Measurements from ENCODE around the gene HOXD4.

Gene HOXD4

DNA sequence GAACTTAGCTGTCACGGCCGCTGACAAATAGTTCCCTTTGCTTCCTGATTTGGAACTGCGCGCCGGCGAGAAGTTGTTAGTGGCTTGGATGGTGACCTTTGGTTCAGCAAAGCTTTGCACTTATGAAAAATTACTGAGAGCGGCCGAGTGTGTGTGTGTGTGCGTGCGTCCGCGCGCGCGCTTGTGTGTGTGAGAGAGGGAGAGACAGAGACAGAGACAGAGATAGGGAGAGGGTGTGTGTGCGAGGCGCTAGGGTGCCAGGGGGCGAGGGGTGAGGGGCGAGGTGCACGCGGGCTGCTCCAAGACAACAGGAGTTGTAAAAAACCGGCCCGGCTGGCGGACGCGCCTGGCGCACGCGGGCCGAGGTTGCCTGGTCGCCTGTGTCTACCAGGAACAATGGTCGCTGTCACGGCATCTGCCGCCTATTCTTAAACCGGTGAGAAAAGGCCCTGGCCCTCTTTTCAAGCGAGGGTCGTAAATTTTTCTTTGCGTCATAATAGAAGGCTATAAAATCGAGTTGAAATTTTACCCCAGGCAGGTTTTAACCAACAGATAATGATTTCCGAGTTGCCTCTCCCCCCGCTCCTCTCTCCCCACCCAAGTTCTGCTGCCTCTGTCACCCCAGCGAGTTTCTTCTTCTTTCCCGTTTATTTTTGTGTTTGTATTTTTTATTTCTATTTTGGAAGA lies 6.3 kb downstream of the HOXD4 start (continued):
- TF ChIP-seq, protein P1, sequence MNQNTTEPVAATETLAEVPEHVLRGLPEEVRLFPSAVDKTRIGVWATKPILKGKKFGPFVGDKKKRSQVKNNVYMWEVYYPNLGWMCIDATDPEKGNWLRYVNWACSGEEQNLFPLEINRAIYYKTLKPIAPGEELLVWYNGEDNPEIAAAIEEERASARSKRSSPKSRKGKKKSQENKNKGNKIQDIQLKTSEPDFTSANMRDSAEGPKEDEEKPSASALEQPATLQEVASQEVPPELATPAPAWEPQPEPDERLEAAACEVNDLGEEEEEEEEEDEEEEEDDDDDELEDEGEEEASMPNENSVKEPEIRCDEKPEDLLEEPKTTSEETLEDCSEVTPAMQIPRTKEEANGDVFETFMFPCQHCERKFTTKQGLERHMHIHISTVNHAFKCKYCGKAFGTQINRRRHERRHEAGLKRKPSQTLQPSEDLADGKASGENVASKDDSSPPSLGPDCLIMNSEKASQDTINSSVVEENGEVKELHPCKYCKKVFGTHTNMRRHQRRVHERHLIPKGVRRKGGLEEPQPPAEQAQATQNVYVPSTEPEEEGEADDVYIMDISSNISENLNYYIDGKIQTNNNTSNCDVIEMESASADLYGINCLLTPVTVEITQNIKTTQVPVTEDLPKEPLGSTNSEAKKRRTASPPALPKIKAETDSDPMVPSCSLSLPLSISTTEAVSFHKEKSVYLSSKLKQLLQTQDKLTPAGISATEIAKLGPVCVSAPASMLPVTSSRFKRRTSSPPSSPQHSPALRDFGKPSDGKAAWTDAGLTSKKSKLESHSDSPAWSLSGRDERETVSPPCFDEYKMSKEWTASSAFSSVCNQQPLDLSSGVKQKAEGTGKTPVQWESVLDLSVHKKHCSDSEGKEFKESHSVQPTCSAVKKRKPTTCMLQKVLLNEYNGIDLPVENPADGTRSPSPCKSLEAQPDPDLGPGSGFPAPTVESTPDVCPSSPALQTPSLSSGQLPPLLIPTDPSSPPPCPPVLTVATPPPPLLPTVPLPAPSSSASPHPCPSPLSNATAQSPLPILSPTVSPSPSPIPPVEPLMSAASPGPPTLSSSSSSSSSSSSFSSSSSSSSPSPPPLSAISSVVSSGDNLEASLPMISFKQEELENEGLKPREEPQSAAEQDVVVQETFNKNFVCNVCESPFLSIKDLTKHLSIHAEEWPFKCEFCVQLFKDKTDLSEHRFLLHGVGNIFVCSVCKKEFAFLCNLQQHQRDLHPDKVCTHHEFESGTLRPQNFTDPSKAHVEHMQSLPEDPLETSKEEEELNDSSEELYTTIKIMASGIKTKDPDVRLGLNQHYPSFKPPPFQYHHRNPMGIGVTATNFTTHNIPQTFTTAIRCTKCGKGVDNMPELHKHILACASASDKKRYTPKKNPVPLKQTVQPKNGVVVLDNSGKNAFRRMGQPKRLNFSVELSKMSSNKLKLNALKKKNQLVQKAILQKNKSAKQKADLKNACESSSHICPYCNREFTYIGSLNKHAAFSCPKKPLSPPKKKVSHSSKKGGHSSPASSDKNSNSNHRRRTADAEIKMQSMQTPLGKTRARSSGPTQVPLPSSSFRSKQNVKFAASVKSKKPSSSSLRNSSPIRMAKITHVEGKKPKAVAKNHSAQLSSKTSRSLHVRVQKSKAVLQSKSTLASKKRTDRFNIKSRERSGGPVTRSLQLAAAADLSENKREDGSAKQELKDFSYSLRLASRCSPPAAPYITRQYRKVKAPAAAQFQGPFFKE (tag by site-specific recombination; IDR thresholded peaks at IDR 0.05; ENCODE audit: borderline replicate concordance): no peak
- TF ChIP-seq YY1 (tag by site-specific recombination; IDR thresholded peaks at IDR 0.05) (peak; percentile 65), WT1 (tag by site-specific recombination; IDR thresholded peaks at IDR 0.05) (peak; percentile 55), SP2 (tag by site-specific recombination; IDR thresholded peaks at IDR 0.05) (no peak), ZNF324 (tag by site-specific recombination; IDR thresholded peaks at IDR 0.05) (no peak), BCL11B (tag by site-specific recombination; IDR thresholded peaks at IDR 0.05; ENCODE audit: low read depth) (peak; percentile 36; the same call in 1 of the 2 replicates), ZNF521 (tag by site-specific recombination; IDR thresholded peaks at IDR 0.05) (no peak), ZNF2 (tag by site-specific recombination; IDR thresholded peaks at IDR 0.05) (peak; percentile 80; the same call in 1 of the 2 replicates), ZNF600 (tag by site-specific recombination; IDR thresholded peaks at IDR 0.05) (peak; percentile 62), GLI2 (tag by site-specific recombination; IDR thresholded peaks at IDR 0.05; ENCODE audit: borderline replicate concordance, low read depth) (0 out of 2 replicates have a peak, but pooled peaks have one; percentile 26), KLF8 (tag by site-specific recombination; IDR thresholded peaks at IDR 0.05) (0 out of 2 replicates have a peak, but pooled peaks have one; percentile 28), ZNF24 (tag by site-specific recombination; IDR thresholded peaks at IDR 0.05) (0 out of 2 replicates have a peak, but pooled peaks have one; percentile 19), ZNF366 (tag by site-specific recombination; conservative IDR thresholded peaks at IDR 0.05) (peak; percentile 62; the same call in 1 of the 2 replicates), OSR2 (tag by site-specific recombination; IDR thresholded peaks at IDR 0.05) (peak; percentile 26; the same call in 1 of the 2 replicates), HOXD13 (CRISPR knock-in tag; IDR thresholded peaks at IDR 0.05; ENCODE audit: borderline replicate concordance) (peak; percentile 73), ZNF664 (tag by site-specific recombination; IDR thresholded peaks at IDR 0.05) (0 out of 2 replicates have a peak, but pooled peaks have one; percentile 14), ZBTB8A (tag by site-specific recombination; IDR thresholded peaks at IDR 0.05) (peak; percentile 92), ZNF48 (tag by site-specific recombination; IDR thresholded peaks at IDR 0.05) (no peak)
- TF ChIP-seq, protein P2, sequence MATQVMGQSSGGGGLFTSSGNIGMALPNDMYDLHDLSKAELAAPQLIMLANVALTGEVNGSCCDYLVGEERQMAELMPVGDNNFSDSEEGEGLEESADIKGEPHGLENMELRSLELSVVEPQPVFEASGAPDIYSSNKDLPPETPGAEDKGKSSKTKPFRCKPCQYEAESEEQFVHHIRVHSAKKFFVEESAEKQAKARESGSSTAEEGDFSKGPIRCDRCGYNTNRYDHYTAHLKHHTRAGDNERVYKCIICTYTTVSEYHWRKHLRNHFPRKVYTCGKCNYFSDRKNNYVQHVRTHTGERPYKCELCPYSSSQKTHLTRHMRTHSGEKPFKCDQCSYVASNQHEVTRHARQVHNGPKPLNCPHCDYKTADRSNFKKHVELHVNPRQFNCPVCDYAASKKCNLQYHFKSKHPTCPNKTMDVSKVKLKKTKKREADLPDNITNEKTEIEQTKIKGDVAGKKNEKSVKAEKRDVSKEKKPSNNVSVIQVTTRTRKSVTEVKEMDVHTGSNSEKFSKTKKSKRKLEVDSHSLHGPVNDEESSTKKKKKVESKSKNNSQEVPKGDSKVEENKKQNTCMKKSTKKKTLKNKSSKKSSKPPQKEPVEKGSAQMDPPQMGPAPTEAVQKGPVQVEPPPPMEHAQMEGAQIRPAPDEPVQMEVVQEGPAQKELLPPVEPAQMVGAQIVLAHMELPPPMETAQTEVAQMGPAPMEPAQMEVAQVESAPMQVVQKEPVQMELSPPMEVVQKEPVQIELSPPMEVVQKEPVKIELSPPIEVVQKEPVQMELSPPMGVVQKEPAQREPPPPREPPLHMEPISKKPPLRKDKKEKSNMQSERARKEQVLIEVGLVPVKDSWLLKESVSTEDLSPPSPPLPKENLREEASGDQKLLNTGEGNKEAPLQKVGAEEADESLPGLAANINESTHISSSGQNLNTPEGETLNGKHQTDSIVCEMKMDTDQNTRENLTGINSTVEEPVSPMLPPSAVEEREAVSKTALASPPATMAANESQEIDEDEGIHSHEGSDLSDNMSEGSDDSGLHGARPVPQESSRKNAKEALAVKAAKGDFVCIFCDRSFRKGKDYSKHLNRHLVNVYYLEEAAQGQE (tag by site-specific recombination; IDR thresholded peaks at IDR 0.05): 0 out of 2 replicates have a peak, but pooled peaks have one; percentile 12
- TF ChIP-seq, protein P3, sequence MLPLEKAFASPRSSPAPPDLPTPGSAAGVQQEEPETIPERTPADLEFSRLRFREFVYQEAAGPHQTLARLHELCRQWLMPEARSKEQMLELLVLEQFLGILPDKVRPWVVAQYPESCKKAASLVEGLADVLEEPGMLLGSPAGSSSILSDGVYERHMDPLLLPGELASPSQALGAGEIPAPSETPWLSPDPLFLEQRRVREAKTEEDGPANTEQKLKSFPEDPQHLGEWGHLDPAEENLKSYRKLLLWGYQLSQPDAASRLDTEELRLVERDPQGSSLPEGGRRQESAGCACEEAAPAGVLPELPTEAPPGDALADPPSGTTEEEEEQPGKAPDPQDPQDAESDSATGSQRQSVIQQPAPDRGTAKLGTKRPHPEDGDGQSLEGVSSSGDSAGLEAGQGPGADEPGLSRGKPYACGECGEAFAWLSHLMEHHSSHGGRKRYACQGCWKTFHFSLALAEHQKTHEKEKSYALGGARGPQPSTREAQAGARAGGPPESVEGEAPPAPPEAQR (tag by site-specific recombination; IDR thresholded peaks at IDR 0.05): no peak
- TF ChIP-seq, protein P4, sequence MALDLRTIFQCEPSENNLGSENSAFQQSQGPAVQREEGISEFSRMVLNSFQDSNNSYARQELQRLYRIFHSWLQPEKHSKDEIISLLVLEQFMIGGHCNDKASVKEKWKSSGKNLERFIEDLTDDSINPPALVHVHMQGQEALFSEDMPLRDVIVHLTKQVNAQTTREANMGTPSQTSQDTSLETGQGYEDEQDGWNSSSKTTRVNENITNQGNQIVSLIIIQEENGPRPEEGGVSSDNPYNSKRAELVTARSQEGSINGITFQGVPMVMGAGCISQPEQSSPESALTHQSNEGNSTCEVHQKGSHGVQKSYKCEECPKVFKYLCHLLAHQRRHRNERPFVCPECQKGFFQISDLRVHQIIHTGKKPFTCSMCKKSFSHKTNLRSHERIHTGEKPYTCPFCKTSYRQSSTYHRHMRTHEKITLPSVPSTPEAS (tag by site-specific recombination; IDR thresholded peaks at IDR 0.05): peak; percentile 78
- TF ChIP-seq, protein P5, sequence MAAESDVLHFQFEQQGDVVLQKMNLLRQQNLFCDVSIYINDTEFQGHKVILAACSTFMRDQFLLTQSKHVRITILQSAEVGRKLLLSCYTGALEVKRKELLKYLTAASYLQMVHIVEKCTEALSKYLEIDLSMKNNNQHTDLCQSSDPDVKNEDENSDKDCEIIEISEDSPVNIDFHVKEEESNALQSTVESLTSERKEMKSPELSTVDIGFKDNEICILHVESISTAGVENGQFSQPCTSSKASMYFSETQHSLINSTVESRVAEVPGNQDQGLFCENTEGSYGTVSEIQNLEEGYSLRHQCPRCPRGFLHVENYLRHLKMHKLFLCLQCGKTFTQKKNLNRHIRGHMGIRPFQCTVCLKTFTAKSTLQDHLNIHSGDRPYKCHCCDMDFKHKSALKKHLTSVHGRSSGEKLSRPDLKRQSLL (tag by site-specific recombination; IDR thresholded peaks at IDR 0.05): no peak
- TF ChIP-seq, protein P6, sequence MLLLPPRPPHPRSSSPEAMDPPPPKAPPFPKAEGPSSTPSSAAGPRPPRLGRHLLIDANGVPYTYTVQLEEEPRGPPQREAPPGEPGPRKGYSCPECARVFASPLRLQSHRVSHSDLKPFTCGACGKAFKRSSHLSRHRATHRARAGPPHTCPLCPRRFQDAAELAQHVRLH (tag by site-specific recombination; IDR thresholded peaks at IDR 0.05): no peak
- TF ChIP-seq, protein P7, sequence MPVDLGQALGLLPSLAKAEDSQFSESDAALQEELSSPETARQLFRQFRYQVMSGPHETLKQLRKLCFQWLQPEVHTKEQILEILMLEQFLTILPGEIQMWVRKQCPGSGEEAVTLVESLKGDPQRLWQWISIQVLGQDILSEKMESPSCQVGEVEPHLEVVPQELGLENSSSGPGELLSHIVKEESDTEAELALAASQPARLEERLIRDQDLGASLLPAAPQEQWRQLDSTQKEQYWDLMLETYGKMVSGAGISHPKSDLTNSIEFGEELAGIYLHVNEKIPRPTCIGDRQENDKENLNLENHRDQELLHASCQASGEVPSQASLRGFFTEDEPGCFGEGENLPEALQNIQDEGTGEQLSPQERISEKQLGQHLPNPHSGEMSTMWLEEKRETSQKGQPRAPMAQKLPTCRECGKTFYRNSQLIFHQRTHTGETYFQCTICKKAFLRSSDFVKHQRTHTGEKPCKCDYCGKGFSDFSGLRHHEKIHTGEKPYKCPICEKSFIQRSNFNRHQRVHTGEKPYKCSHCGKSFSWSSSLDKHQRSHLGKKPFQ (tag by site-specific recombination; IDR thresholded peaks at IDR 0.05): 0 out of 2 replicates have a peak, but pooled peaks have one; percentile 33
